ENCODE measurements around the gene NINJ2.
"Not testable (repeated sequence)": the region's sequence is repeated elsewhere in the genome, so short reads cannot be mapped to it uniquely, and the experiment has no call there.

The NINJ2 gene, protein sequence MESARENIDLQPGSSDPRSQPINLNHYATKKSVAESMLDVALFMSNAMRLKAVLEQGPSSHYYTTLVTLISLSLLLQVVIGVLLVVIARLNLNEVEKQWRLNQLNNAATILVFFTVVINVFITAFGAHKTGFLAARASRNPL

GRCh38 chr12:663293-663871 is at the start of gene NINJ2:
NINJ2 (minus strand) TSS chr12:663445; CDS start chr12:663360, 85 bp downstream.
- peak; percentile 30 for DNase-seq

DNA sequence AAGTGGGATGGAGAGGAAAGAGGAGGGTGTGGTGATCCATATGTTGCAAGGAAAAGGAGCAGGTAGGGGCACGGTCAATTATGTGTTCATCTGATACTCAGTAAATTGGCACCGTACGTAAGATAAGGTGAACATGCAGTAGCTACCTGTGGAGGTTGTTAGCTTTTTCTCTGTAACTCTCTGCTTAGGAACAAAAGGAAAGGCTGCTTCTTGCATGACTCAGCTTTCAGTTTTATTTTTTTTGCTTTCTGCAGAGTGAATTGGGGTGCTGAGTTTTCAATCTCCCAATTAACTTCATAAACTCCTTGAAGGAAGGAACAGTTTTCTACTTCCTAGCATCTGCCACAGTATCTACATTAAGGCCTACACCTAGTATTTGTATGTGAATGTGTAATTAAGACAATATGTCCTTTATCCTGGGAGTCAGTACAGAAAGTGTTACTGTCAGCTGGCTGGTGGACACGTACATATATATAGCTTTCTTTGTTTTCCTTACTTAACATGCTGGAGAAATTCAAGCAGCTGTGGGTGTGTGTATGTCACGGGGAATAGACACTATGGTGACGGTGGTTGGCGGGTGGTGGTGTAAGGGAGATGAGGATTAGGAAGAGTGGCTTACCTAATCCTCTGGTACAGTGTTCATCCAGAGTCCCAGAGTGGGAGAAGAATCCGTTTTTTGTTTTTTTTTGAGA is 49.1 kb upstream of the NINJ2 start:
- DNase-seq, result peak; percentile 28

- no peak for DNase-seq
Measured at GRCh38 chr12:709455-710020, 46.3 kb upstream of the NINJ2 start.

- not testable (repeated sequence) for DNase-seq
Measured at GRCh38 chr12:708084-708483, 44.8 kb upstream of the NINJ2 start.

DNA sequence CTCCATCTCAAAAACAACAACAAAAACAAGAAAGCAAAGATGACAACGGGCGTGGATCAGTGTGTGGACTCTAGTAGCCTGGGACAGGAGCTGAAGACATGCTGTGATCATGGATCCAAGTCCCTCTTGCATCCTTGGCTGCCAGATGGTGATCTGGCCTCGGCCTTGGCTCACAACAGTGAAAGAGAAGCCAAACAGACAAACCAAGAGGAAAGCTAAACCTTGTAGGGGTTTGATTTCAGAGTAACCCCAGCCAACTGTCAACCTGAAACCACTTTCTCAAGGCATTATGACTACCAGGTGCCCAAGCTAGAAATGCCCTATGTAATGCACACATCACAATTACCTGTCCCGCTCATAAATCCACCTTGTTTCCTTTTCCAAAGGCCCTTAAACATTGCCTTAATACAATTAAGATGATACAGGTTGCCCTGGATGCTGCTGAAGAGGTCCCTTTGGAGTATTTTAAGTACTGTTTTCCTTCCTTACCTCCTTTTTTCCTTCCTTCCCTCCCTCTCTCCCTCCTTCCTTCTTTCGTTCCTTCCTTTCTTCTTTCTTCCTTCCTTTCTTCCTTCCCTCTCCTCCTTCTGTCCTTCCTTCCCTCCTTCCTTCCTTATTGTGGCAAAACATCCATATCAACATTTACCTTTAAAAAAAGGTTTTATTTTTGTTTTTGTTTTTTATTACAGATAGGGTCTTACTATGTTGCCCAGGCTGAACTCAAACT is 41.4 kb upstream of the NINJ2 start:
- DNase-seq, result peak; percentile 56

DNA sequence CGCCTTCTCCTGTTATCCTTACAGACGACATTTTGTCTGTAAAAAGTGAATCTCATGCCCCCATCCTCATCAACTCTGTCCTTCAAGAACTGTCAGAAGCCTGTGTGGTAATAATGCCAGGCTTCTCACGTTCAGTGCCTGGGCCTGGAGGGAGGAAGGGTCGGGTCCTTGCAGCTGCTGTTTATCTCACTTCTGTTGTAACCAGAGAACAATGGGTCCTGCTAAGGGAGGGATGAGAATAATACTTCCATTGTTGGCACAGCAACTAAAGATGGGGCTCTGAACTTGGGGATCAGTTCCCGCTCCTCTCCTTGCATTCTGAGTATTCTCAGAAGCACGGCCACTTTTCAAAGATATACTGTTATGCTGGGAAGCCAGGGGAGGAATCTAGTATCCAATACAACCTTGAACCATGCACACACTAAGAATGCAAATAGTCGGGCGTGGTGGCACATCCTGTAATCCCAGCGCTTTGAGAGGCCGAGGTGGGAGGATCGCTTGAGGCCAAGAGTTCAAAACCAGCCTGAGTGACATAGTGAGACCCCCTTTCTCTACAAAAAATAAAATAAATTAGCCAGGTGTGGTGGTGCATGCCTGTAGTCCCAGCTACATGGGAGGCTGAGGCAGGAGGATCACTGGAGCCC is 38.8 kb upstream of the NINJ2 start:
- DNase-seq, result no peak

DNA sequence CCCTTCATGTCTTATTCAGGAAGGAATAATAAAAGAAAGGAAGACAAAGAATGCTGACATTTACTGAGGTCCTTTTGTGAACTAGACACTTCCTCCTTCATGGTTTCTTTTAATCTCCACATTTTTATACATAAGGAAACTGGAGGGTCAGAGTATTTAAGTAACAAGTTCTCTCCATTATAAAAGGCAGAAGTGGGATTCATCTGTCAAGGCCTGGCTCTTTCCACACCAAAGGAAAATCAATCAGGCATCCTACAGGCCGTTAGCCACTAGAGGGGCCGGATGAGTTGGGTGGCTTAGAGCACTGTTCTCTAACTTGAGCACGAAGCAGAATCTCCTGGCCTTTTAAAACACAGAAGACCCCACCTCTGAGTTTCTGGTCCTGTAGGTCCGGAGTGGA is 36.8 kb upstream of the NINJ2 start:
- no peak for DNase-seq

DNA sequence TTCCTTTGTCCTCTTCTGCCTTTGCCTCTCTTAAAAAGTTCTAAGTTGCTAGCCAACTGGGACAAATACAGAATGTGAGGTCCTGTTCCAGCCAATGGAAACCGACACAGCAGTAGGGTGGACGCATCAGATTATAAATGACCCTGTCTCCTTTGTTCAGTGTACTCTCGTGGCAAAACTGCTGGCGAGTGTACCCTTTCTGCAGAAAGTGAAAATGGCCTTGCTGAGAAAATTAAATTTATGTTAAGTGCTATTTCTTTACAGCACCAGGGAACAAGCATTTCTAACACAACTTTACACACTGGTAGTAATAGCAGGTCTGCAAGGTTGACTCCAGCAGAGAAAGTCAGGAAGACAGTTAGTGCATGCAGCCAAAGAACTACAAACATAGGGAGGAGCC is 35.0 kb upstream of the NINJ2 start:
- not testable (repeated sequence) for DNase-seq

DNA sequence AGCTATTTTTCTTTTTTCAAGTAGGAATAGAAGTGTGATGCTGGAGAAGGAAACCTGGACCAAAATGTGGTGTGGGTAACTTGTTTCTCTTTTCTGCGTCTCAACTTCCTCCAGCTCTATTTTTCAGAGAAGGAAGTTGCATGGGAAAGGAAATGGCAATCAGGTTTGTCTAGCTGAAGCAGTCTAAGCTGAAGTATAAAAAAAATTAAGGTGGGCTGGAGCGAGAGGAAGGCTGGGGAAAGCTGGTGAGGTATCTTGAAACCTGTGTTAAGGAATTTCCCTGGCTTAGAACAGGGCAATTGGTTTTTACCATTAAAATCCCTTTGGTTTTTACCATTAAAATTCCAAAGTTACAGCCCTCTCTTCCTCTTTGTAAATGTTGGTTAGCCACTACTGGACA is 34.2 kb upstream of the NINJ2 start:
- DNase-seq, result no peak

- DNase-seq, result no peak
Measured at GRCh38 chr12:694734-695503, 31.7 kb upstream of the NINJ2 start.

GRCh38 chr12:693934-694533 is 30.8 kb upstream of the NINJ2 start:
- DNase-seq, result no peak

DNA sequence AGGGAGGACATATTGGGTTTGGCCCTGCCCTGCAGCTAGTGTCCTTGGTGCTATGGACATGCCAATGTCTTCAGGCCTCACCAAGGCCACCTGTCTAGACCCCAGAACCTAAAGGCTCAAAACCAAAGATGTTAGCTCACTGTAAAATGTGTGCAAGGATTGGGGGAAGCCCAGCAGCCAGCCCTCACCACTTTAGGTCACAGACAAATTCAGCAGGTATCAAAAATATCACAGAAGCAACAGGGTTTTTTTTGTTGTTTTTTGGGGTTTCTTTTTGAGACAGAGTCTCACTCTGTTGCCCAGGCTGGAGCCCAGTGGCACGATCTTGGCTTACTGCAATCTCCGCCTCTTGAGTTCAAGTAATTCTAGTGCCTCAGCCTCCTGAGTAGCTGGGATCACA is 29.0 kb upstream of the NINJ2 start:
- no peak for DNase-seq

GRCh38 chr12:690466-690865 is 27.2 kb upstream of the NINJ2 start:
- no peak for DNase-seq

DNA sequence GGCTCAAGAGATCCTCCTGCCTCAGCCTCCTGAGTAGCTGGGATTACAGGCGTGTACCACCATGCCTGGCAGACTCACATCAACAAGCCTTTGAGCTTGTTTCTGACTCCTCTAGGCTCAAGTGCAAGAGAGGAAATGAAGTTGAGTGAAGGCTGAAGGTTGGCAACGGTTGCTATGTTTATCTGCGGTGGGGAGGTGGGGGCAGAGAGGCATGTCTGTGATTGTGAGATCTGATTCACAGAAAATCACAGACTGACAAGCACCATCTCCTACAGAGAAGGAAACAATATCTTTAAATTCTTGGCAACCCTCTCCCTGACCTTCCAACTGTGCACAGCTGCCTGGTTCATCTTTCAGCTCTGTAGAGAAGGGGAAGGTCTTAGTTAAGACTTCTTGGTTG is 22.1 kb upstream of the NINJ2 start:
- peak; percentile 91 for DNase-seq

DNA sequence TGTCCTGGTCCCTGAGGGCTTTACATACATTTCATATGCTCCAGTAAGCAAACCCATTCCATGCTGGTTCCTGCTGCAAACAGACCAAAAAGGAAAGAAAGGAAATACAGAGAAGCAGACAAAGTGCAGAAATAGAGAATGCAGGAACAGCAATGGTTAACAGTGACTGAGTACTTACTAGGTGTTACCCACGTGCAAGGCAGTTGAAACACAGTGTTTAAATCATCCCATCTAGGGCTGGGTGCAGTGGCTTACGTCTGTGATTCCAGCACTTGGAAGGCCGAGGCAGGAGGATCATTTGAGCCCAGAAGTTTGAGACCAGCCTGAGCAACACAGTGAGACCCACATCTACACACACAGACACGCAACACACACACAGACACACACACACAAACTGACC is 21.2 kb upstream of the NINJ2 start:
- DNase-seq, result no peak

DNA sequence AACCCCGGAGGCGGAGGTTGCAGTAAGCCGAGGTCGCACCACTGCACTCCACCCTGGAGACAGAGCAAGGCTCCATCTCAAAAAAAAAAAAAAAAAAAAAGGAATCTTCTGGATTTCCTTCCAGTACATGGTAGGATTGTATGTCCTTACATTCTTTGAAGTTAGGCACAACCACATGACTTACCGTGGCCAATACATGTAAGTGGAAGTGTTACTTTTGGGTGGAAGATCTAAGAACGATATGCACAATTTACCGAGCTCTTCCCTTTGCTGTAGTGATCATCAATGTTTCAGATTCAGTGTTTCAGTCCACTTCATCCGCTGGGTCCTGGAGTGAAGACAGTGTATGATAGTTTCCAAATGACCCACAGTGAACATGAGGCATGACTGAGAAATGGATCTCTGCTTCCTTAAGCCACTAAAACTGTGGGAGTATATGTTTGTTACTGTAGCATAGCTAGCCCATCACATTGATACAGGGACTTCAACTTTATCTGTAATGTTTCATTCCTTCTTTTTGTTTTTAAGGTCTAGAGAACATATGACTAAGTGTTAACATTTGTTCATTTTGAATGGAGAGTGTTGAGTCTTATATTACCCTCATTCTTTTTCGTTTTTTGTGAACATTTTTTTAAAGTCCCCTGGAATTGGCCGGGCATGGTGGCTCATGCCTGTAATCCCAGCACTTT is 18.5 kb upstream of the NINJ2 start:
- no peak for DNase-seq

DNA sequence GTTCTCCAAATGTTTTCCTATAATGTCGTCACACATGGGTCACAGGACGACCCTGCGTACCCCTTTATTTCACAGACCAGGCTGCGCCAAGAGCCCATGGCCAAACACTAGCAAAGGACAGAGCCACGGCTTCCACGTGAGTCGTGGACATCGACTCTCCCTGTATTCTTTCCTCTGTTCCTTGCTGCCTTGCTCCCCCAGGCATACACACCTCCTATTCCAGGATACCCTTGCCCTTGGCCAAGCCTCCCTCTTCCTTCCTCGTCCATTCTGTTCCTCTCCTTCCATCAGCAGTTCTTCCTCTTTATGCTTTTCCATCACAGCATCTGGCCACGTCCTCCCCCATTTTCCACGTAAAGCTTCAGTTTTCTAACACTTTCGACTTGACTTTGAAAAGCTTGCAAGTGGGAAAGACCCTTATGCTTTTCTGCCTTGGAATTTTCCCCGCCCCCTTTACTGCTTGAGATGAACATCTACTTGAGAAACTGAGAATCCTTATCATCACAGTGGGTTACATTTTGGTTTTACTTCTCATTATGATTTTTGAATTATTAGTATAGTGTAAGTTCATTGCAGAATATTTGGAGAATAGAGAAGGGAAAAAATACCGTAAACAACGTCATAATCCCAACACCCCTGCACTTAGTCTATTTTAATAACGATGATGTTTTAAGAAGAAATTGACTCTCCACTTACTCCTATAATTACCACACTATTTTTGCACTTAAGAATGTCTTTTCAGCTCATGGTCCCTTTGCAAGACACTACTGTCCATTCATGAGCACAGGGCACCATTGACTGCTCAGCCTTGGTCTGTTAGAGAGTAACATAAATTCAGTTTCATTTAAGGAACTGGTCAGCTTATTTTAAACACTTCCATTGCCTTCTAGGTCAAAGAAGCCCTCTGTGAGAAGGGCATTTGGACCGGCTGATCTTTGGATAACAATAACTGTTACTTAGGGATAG is 15.8 kb upstream of the NINJ2 start:
- DNase-seq, result peak; percentile 44

DNA sequence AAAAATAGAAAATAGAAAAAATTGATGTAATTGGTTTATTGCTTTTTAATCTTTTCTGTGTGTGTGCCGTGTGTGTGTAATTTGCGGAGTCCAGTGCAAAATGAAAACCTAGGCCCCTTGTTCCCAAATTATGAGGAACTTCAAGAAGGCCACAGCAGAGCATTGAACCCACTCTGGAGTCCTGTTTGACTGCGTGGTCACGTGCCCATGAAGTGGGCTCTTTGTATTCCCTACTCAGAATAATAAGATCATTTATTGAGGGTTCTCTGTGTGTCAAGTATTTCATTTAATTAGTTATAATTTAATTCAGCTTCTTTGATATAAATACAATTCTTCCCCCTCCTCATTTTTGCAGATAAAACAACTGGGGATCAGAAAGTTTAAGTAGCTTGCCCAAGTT is 12.3 kb upstream of the NINJ2 start:
- DNase-seq, result no peak

DNA sequence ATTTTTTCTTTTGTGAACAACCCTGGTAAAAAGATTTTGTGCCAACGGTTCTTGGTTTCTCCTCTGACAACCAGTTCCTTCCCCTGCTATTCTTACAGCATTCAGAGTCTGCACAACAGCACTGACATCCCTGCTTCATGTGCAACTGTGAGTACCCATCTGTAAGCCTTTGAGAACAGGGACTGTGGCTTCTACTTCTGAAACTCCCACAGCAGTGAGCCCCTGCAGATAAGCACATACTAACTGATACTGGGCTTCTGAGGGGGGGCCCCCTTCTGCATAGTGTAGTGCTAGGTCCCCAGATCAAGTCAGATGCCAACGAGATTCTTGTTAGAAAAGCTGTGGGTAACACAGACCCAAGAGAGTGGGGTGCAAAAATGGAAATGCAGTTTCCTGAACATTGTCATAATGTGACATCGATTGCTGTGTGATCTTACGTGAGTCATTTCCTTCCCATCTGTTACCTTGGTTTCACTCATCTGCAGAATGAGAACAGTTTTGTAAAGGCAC is 11.1 kb upstream of the NINJ2 start:
- DNase-seq, result peak; percentile 97

DNA sequence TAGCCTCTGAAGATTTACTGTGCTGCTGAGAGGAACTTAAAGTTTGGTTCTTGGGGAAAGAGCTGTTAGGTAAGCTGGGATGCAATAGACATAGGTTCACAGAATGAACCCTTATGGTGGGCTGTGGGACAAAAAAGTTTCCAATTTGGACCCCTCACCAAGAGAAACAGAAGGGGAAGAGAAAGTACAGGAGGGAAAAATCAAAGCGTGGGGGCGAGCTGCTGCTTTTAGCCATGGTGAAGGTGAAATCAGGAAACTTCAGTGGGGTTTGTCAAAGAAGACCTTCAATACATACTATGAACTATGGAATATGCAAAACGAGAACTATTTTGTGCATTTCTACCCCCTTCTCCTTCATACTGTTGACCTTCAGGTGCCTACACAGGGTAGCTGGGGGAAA is 10.6 kb upstream of the NINJ2 start:
- no peak for DNase-seq
